ENCODE data around the gene FAAP100. TPM values are rescaled to one million over a fixed set of nuclear protein-coding genes. Genes with fewer than 3 reads are reported as not detected.

Gene FAAP100
- total and polyA plus RNA-seq, 2 experiments from 2014 or later: 51.2 to 65.6 TPM

- Histone ChIP-seq H3K4me3 (no peak overlapping the region), H3K9me3 (ENCODE audit: low read depth) (no peaks in the 10 kb centered on the region), H3K4me1 (ENCODE audit: low read depth) (peaks cover 20% of the 10 kb centered on the region), H3K27ac (peak overlapping the region; percentile 75), H3K36me3 (peaks cover 22% of the 10 kb centered on the region), H3K27me3 (no peaks in the 10 kb centered on the region)
- DNase-seq (ENCODE audit: low read depth in 1 of 2, low spot score in 1 of 2): no peak
- TF ChIP-seq CTCF (IDR thresholded peaks at IDR 0.05; ENCODE audit: low read depth, low read length): no peak
These were observed 27.1 kb upstream of the FAAP100 start for GRCh38 chr17:81579298-81579697.

GRCh38 chr17:81578561-81579225 is 26.5 kb upstream of the FAAP100 start:
- Histone ChIP-seq H3K4me3 (no peak overlapping the region), H3K4me1 (ENCODE audit: low read depth) (peaks cover 26% of the 10 kb centered on the region), H3K36me3 (peaks cover 17% of the 10 kb centered on the region), H3K9me3 (ENCODE audit: low read depth) (no peaks in the 10 kb centered on the region), H3K27me3 (no peaks in the 10 kb centered on the region), H3K27ac (no peak overlapping the region)
- no peak for TF ChIP-seq CTCF (IDR thresholded peaks at IDR 0.05; ENCODE audit: low read depth, low read length)
- DNase-seq (ENCODE audit: low read depth in 1 of 2, low spot score in 1 of 2): no peak

- Histone ChIP-seq H3K9me3 (ENCODE audit: low read depth) (no peaks in the 10 kb centered on the region), H3K4me3 (no peak overlapping the region), H3K27me3 (no peaks in the 10 kb centered on the region), H3K4me1 (ENCODE audit: low read depth) (peaks cover 26% of the 10 kb centered on the region), H3K36me3 (peaks cover 11% of the 10 kb centered on the region), H3K27ac (peak overlapping the region; percentile 76)
- DNase-seq (ENCODE audit: low read depth in 1 of 2, low spot score in 1 of 2): peak in 1 of 2 donors; percentile 73
- no peak for TF ChIP-seq CTCF (IDR thresholded peaks at IDR 0.05; ENCODE audit: low read depth, low read length)
These were observed 25.9 kb upstream of the FAAP100 start for GRCh38 chr17:81578038-81578441.

- Histone ChIP-seq H3K4me3 (no peak overlapping the region), H3K4me1 (ENCODE audit: low read depth) (peaks cover 26% of the 10 kb centered on the region), H3K36me3 (peaks cover 6% of the 10 kb centered on the region), H3K27me3 (no peaks in the 10 kb centered on the region), H3K9me3 (ENCODE audit: low read depth) (no peaks in the 10 kb centered on the region), H3K27ac (peak overlapping the region; percentile 76)
- DNase-seq (ENCODE audit: low read depth in 1 of 2, low spot score in 1 of 2): peak in 1 of 2 donors; percentile 56
- no peak for TF ChIP-seq CTCF (IDR thresholded peaks at IDR 0.05; ENCODE audit: low read depth, low read length)
These were observed 25.3 kb upstream of the FAAP100 start for GRCh38 chr17:81577278-81578000.

- peak; percentile 14 for TF ChIP-seq CTCF (IDR thresholded peaks at IDR 0.05; ENCODE audit: low read depth, low read length)
- H3K4me1 ChIP-seq (ENCODE audit: low read depth): peaks cover 26% of the 10 kb centered on the region
- DNase-seq (ENCODE audit: low read depth in 1 of 2, low spot score in 1 of 2): peak in 1 of 2 donors; percentile 86
- H3K9me3 ChIP-seq (ENCODE audit: low read depth): no peaks in the 10 kb centered on the region
- H3K27me3 ChIP-seq: no peaks in the 10 kb centered on the region
- H3K4me3 ChIP-seq: no peak overlapping the region
- H3K36me3 ChIP-seq: peaks cover 1% of the 10 kb centered on the region
- peak overlapping the region; percentile 76 for H3K27ac ChIP-seq
These were observed 24.6 kb upstream of the FAAP100 start for GRCh38 chr17:81576621-81577277.
